NCI-H146 treated with DMSO at 0.1 percent for 48 hours (cell line): ENCODE measurements around the gene CAMK2A.

Experiments used
- DNase-seq: peaks from one replicate; lab custom pipeline; 2025; ENCODE audit not compliant: unreplicated experiment; lab: John Stamatoyannopoulos, UW

The CAMK2A gene

GRCh38 chr5:150215979-150216944 lies 73.3 kb downstream of the CAMK2A start:
- DNase-seq = no peak

DNA sequence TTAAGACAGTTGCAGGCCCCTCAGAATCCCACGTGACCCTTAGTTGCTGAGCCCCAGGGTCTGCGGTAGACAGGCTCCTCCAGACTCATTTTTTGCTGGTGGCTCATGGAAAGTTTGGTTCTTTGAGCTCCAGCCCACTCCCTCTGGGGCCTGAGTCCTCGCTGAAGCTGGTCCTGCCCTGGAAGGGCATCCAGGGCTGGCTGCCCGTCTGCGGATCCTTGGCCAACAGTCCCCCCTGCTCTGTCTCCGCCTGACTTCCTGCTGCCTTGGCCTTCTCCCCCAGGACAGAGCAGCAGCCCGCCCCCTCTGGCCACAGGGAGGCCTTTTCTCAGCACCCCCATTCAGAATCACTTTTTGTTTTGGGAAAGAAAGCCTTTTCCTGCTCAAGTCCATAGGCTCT lies 75.3 kb downstream of the CAMK2A start:
- DNase-seq = no peak

DNA sequence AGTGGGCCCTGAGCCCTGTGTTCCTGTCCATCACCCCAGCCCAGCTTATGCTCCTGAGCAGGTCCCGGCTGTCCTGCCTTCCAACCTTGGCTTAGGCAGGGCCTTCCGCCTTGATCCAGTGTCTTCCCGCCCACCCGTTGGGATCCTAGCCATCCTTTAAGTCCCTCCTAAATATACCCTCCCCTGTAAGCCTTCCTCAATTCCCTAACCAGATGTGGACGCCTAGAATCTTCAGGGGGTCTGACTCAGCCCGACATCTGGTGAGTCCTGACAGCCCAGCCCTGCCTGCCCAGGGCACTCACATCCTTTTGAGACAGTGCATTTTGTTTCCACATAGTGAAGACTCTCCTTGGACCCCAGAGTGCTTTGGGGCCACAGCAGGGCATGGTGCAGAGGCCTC lies 76.0 kb downstream of the CAMK2A start:
- DNase-seq = no peak

DNA sequence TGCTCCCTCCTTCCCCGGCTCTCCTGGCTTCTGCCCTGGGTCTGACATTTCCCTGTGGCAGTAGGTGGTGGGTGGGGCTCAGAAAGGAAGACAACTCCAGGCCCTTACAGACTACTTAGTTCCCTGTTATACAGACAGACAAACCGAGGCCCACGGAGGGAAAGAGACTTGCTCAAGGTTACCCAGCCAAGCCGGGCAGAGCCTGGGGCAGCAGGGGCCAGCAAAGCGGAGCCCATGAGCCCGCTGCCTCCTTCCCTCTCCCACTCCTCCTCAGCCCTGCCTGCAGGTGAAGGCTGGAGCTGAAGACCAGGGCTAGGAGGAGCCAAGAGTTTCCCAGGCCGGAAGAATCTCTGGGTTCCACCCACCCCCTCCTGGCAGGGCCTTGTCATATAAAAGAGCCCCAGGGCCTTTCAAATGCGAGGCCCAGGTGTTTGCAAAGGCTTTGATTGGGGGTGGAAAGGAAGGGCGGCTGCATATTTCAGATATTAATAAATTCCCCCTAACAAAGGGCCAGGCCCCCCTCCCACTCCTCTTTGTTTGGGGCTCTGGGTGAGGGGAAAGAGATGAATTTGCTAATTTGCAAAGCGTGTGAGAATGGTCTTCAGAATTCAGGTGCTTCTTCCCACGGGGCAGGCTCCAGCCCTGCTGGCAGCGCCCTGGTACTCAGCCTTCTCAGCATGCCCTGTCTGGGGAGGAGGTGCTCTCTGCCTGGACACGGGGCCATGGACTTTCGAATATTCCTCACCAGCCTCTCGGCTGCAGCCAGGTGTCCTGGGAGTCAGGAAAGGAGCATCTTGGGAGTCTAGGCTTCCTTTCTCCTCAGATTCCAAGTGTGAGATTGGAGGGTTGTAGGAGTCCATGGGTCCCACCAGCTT lies 78.2 kb downstream of the CAMK2A start:
- DNase-seq = no peak

GRCh38 chr5:150210644-150211043 lies 78.9 kb downstream of the CAMK2A start:
- DNase-seq = no peak

DNA sequence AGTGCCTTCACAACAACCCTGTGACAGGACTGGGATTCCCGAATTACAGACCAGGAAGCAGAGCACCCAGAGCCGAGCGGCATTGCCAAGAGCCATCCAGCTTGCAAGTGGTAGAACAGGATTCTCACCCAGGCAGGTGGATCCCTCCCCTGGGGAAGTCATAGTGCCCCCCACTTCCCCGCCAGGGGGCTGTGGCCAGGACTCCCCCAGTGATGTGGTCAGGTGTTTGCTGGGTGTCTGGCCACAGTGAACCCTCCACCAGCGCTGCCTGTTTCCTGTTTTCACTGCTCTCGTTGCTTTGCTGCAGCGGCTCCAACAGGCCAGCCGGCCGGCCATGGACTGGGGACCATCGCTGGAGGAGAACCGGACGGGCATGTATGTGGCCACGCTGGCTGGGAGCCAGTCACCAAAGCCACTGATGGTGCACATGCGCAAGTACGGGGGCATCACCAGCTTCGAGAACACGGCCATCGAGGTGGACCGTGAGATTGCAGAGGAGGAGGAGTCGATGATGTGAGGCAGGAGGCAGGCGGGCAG lies 80.4 kb downstream of the CAMK2A start:
- no peak for DNase-seq

GRCh38 chr5:150208187-150209098 lies 81.1 kb downstream of the CAMK2A start:
- DNase-seq = no peak

DNA sequence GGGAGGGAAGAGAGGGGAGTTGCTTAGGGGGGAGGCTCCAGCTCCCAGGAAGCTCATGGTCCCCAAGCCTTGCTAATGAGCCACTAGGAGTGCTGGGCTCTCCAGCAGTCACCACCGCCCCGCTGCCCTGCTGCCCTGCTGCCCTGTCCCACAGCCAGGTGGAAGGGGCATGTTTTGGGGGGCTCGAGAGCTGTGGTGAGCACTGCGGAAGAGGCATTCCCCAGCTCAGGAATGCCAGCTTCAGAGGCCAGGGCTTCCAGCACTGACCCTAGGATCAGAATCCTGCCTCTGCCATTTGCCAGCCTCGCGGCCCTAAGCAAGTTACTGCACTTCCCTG lies 82.8 kb downstream of the CAMK2A start:
- DNase-seq = no peak

GRCh38 chr5:150206098-150206778 lies 83.3 kb downstream of the CAMK2A start:
- DNase-seq = no peak

DNA sequence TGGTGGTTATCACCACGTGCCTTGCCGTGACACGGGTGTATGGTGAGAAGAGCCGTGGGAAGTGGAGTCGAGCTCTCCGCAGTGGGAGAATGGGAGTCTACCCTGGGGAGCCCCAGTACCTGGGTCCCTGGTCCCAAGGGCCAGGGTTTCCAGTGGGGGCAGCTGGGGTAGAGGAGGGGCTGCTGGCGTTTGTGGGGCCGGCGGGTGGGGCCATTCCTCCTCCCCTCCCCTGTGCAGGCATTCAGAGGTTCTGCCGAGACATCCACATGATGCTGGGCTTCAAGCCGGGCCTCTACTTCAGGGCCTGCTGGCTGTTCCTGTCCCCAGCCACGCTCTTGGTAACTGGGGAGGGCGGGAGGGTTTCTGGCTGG lies 85.0 kb downstream of the CAMK2A start:
- DNase-seq = no peak

DNA sequence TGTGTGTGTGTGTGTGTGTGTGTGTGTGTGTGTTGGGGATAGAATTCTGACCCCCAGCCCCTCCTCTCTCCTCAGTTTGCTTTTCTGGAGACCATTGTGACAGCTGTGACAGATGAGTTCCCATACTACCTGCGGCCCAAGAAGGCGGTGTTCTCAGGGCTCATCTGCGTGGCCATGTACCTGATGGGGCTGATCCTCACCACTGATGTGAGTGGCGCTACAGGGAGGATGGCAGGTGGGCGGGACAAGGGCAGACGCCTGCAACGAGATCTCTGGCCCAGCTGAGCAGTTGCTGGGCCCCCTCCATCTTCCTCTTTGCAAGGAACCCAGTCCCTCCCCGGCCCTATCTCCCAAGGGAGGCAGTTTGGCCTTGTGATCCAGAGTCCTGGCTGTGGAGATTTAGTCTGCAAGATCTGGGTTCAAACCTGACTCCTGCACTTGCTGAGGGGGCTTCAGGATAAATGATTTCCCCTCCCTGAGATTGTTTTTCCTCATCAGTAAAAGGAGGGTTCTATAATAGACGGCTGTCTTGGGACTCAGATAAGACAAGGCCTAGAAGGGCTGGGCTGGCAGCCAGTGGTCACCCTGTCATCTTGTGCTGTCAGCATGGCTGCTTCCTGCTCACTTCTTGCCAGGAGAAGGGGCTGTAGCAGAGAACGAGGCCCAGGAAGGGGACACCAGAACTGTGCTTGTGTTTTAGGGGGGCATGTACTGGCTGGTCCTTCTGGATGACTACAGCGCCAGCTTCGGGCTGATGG lies 85.6 kb downstream of the CAMK2A start:
- DNase-seq = no peak

GRCh38 chr5:150202501-150202900 lies 87.1 kb downstream of the CAMK2A start:
- DNase-seq = no peak

GRCh38 chr5:150197476-150197875 lies 92.1 kb downstream of the CAMK2A start:
- DNase-seq = no peak

GRCh38 chr5:150196986-150197385 lies 92.6 kb downstream of the CAMK2A start:
- DNase-seq = no peak

DNA sequence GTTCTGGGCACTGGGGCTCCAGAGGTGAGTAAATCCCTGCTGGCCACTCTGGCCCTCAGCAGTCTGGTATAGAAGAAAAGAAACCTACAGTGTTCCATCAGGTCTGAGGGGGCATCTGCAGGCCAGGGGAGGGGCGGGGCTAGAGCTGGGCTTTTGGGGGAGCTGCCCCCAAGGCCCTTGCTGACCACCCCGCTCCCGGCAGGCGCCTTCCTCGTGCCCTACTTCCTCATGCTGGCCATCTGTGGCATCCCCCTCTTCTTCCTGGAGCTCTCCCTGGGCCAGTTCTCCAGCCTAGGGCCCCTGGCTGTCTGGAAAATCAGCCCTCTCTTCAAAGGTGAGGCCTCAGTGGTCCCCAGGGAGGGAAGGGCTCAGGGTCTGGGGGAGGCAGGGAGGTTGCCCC lies 93.1 kb downstream of the CAMK2A start:
- DNase-seq = no peak

GRCh38 chr5:150195736-150196485 lies 93.7 kb downstream of the CAMK2A start:
- DNase-seq = no peak

DNA sequence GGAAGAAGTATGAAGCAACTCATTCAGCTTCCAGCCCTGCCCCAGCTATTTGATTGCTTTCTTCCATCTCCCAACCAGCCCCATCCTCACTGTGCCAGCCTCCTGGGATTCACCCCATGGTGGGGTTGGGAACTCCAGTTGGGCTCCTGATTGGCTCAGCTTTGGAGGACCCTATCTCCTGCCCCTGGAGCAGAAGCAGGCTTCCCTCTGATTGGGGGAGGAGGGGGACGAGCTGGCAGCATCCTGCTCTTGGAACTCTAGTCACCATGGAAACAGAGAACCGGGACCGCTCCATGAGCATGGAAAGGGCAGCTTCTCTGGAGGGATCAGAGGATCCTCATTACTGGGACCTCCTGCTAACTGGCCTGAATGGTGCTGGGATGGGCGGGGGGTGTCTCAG lies 97.1 kb downstream of the CAMK2A start:
- no peak for DNase-seq

DNA sequence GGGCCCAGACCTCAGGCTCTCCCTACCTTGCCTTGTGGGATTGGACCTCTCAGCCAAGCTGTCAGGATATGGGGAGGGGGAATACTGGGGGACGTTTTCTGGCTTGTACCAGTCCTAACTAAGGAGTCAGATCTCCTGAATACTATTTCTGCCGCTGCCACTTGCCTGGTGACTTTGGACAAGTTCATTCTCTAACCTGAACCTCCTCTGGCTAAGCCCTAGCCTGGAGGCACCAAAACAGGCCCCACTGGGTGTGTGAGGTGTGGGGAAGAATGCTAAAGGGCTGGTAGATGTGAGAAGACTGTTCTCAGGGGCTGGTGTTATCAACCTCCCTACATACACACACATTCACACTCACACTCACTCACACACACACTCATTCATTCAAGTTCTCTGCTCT lies 98.6 kb downstream of the CAMK2A start:
- no peak for DNase-seq

GRCh38 chr5:150190503-150190979 lies 99.0 kb downstream of the CAMK2A start:
- DNase-seq = no peak
